K562 (cell line): ENCODE results near the gene DNAI1. TPM values are rescaled to one million over a fixed set of nuclear protein-coding genes. Genes with fewer than 3 reads are reported as not detected.

Source experiments
- ATAC-seq: fragments of 200-7000 bp; cut with Tn5 transposase; 3 replicates; pipeline ENCODE4 v1.9.1; 2020; ENCODE audit warnings: moderate library complexity
- BruUV-seq: library from RNA; stranded (reverse); fragments of 400-500 nt; replicated peaks from 2 replicates; lab custom pipeline; 2021; lab: Mats Ljungman, UMichigan
- CTCF ChIA-PET: fragments of 300-600 bp; formaldehyde crosslinking; extraction: SDS; loops from one replicate; lab custom pipeline; 2021; ENCODE audit warnings: low intra/inter-chr PET ratio; lab: Yijun Ruan, JAX
- POLR2A ChIA-PET: fragments of 300-600, 350-650 bp; sonication (Branson Sonifier 250); formaldehyde crosslinking; extraction: SDS; loops from one replicate; lab custom pipeline; 2021; ENCODE audit warnings: antibody characterized with exemption, inconsistent platforms; lab: Yijun Ruan, JAX
- DNase-seq, 4 experiments: peaks; one replicate each; pipeline versions ENCODE4 v3.0.0 to v3.0.0-alpha.2; 2011 to 2018; ENCODE audit warnings: low spot score in 3 of 4, mixed read lengths in 3 of 4; ENCODE audit errors: extremely low read depth in 1 of 4
- FAIRE-seq: peaks from 2 replicates; lab custom pipeline; 2011; peaks lifted over from hg19 to GRCh38; lab: Jason Lieb, UNC
- H2AFZ ChIP-seq: 2 replicates; pipeline ENCODE4 v1.6.0; 2011; ENCODE audit warnings: low read depth, low read length, control low read depth, inconsistent platforms
- H3K27ac ChIP-seq: fragments of 200-600 bp; 3 replicates; pipeline ENCODE4 v1.8.0; 2011; ENCODE audit warnings: low read depth, mild to moderate bottlenecking, control low read depth, inconsistent platforms, low read length, moderate library complexity, mixed read lengths; ENCODE audit errors: extremely low read depth
- H3K27me3 ChIP-seq, 2 experiments: fragments of 300-600 bp in 1 of 2; 2 replicates in 1 of 2; 3 replicates in 1 of 2; pipeline versions ENCODE4 v1.6.0 to v1.8.0; 2011; ENCODE audit warnings: inconsistent platforms in 2 of 2, low read length in 2 of 2, mild to moderate bottlenecking in 1 of 2, mixed read lengths in 1 of 2, moderate library complexity in 1 of 2; ENCODE audit not compliant: control insufficient read depth in 2 of 2, insufficient read depth in 2 of 2
- H3K36me3 ChIP-seq: fragments of 300-600 bp; 3 replicates; pipeline ENCODE4 v1.8.0; 2011; ENCODE audit warnings: mild to moderate bottlenecking, low read length, inconsistent platforms; ENCODE audit not compliant: control insufficient read depth, insufficient read depth
- H3K4me1 ChIP-seq, 2 experiments: fragments of 200-600 bp in 1 of 2; replicated peaks in 1 of 2; 2 replicates in 1 of 2; 3 replicates in 1 of 2; pipeline versions ENCODE4 v1.5.1 to v1.8.0; 2011; ENCODE audit warnings: inconsistent platforms in 2 of 2, low read length in 2 of 2, mild to moderate bottlenecking in 1 of 2, mixed read lengths in 1 of 2, moderate library complexity in 1 of 2; ENCODE audit not compliant: control insufficient read depth in 2 of 2, insufficient read depth in 2 of 2
- H3K4me2 ChIP-seq: 2 replicates; pipeline ENCODE4 v1.6.1; 2011; ENCODE audit warnings: low read length, control low read depth, inconsistent platforms, mixed read lengths; ENCODE audit not compliant: insufficient read depth
- H3K4me3 ChIP-seq: fragments of 200-600 bp; sonication (generic), shearing (Covaris generic); 2 replicates; pipeline ENCODE4 v1.5.1; 2016; ENCODE audit warnings: control low read depth, inconsistent platforms
- H3K79me2 ChIP-seq: fragments of 200-600 bp; 3 replicates; pipeline ENCODE4 v1.8.0; 2011; ENCODE audit warnings: low read length, inconsistent platforms; ENCODE audit not compliant: control insufficient read depth, insufficient read depth
- H3K9ac ChIP-seq, 2 experiments: 2 replicates each; pipeline versions ENCODE4 v1.6.0 to v1.6.1; 2011; ENCODE audit warnings: low read depth in 2 of 2, low read length in 2 of 2, control low read depth in 1 of 2, inconsistent platforms in 1 of 2, mild to moderate bottlenecking in 1 of 2, mixed read lengths in 1 of 2; ENCODE audit not compliant: insufficient read depth in 1 of 2
- H3K9me1 ChIP-seq: one replicate; pipeline ENCODE4 v1.6.0; 2011; ENCODE audit warnings: inconsistent platforms, mild to moderate bottlenecking, low read length, moderate library complexity; ENCODE audit not compliant: control insufficient read depth, insufficient read depth
- H3K9me3 ChIP-seq: replicated peaks from 2 replicates; pipeline ENCODE4 v1.5.1; 2011; ENCODE audit warnings: low read depth, low read length, inconsistent platforms; ENCODE audit not compliant: control insufficient read depth, insufficient read depth
- H4K20me1 ChIP-seq: replicated peaks from 2 replicates; pipeline ENCODE4 v1.6.1; 2011; ENCODE audit warnings: low read length, inconsistent platforms, mixed read lengths; ENCODE audit not compliant: control insufficient read depth, insufficient read depth
- CC2D1A ChIP-seq: fragments of 450-650 bp; IDR thresholded peaks from 2 replicates; pipeline ENCODE4 v1.6.1; 2017; ENCODE audit warnings: mild to moderate bottlenecking
- LEF1 ChIP-seq: fragments of 450-650 bp; IDR thresholded peaks from 2 replicates; pipeline ENCODE4 v1.6.1; 2016; ENCODE audit warnings: mild to moderate bottlenecking
- TCF7 ChIP-seq: sonication (generic); IDR thresholded peaks from 2 replicates; pipeline ENCODE4 v1.6.1; 2016; ENCODE audit warnings: antibody characterized with exemption, borderline replicate concordance
- ZNF23 ChIP-seq: fragments of 250-450 bp; sonication (Bioruptor Pico); IDR thresholded peaks from 2 replicates; pipeline ENCODE4 v1.4.0; 2020; ENCODE audit warnings: mild to moderate bottlenecking
- ZNF318 ChIP-seq, 2 experiments: fragments of 450-650 bp; IDR thresholded peaks; 2 replicates each; pipeline ENCODE4 v1.6.1; 2016; ENCODE audit warnings: mild to moderate bottlenecking in 2 of 2, borderline replicate concordance in 1 of 2, low read depth in 1 of 2, moderate library complexity in 1 of 2
- ZNF444 ChIP-seq: fragments of 250-450 bp; sonication (Bioruptor Pico); IDR thresholded peaks from 2 replicates; pipeline ENCODE4 v1.4.0; 2020; ENCODE audit warnings: mild to moderate bottlenecking, moderate library complexity
- ZNF592 ChIP-seq: fragments of 450-650 bp; IDR thresholded peaks from 2 replicates; pipeline ENCODE4 v1.6.1; 2017; ENCODE audit warnings: antibody characterized with exemption, mild to moderate bottlenecking
- in situ Hi-C: fragments of 300-500 bp; cut with MboI; formaldehyde crosslinking; loops from 4 replicates; pipeline ENCODE4 v1.15.0; 2018; ENCODE audit warnings: inconsistent platforms, mixed read lengths
- intact Hi-C: fragments of 100-400 bp; cut with micrococcal nuclease; formaldehyde crosslinking; loops from 2 replicates; pipeline ENCODE4 v1.14.2; 2022
- polyA plus RNA-seq, 8 experiments: library from polyadenylated mRNA; depleted of rRNA in 4 of 8; stranded (reverse) in 5 of 8; unstranded in 3 of 8; fragments of >200 nt; fragmentation: Nextera tagmentation in 2 of 8; fragmentation: Illumina TruSeq in 1 of 8; extraction: Ambion mirVana in 2 of 8; extraction: Trizol in 1 of 8; gene quantifications; 2 replicates each; pipeline versions ENCODE4 v1.2.1 to v1.2.3, GENCODE V29; 2011 to 2014; ENCODE audit warnings: inconsistent platforms in 1 of 8, missing spikeins in 1 of 8
- total RNA-seq, 7 experiments: library from RNA; depleted of rRNA in 6 of 7; stranded (reverse); fragments of >200 nt in 6 of 7; fragmentation: Illumina TruSeq in 2 of 7; extraction: Trizol in 2 of 7; gene quantifications; 2 replicates each; pipeline versions ENCODE4 v1.2.1 to v1.2.3, GENCODE V29; 2011 to 2021; ENCODE audit warnings: low replicate concordance in 1 of 7
- TF ChIP-seq, protein P1 (sequence below): fragments of 250-450 bp; sonication (Bioruptor Pico); IDR thresholded peaks from 2 replicates; pipeline ENCODE4 v1.4.0; 2020; ENCODE audit warnings: borderline replicate concordance

Gene DNAI1
- total and polyA plus RNA-seq, 9 of the 15 experiments (the other 6 are each of a cell fraction or from before 2014, with no cell fraction given) = 0.01 to 0.17 (median 0.04) TPM; not detected in 6

- no peak overlapping the region for H3K4me3 ChIP-seq
- no peak for FAIRE-seq
- POLR2A ChIA-PET = interaction anchor here (1.5 kb wide), 1 partner anchor 11 kb away, joined by 3 read pairs; no protein-coding TSS in a partner anchor
- TF ChIP-seq ZNF318 (IDR thresholded peaks at IDR 0.05; ENCODE audit: borderline replicate concordance in 1 of 2, low read depth in 1 of 2) (no peak), ZNF592 (no peak), LEF1 (no peak), ZNF23 (no peak), CC2D1A (no peak), ZNF444 (no peak), TCF7 (no peak)
- TF ChIP-seq, protein P1, sequence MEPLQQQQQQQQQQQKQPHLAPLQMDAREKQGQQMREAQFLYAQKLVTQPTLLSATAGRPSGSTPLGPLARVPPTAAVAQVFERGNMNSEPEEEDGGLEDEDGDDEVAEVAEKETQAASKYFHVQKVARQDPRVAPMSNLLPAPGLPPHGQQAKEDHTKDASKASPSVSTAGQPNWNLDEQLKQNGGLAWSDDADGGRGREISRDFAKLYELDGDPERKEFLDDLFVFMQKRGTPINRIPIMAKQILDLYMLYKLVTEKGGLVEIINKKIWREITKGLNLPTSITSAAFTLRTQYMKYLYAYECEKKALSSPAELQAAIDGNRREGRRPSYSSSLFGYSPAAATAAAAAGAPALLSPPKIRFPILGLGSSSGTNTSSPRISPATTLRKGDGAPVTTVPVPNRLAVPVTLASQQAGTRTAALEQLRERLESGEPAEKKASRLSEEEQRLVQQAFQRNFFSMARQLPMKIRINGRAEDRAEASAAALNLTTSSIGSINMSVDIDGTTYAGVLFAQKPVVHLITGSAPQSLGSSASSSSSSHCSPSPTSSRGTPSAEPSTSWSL = no peak
Measured at GRCh38 chr9:34446468-34446891, 12.1 kb upstream of the DNAI1 start.

More at GRCh38 chr9:34446468-34446891, 12.1 kb upstream of the DNAI1 start:
- Histone ChIP-seq H3K4me1 (peaks cover 5 to 7% of the 10 kb centered on the region in 2 experiments; a peak in 3 of 5 replicates), H3K9ac (no peak overlapping the region), H4K20me1 (peaks cover 2% of the 10 kb centered on the region; the same call in 1 of the 2 replicates), H3K27me3 (no peaks in the 10 kb centered on the region), H2AFZ (no peak overlapping the region), H3K9me1 (no peaks in the 10 kb centered on the region), H3K27ac (no peak overlapping the region), H3K79me2 (no peaks in the 10 kb centered on the region), H3K9me3 (no peaks in the 10 kb centered on the region), H3K4me2 (no peak overlapping the region), H3K36me3 (no peaks in the 10 kb centered on the region)
- ATAC-seq = no peak
- BruUV-seq = no TSS peak
- in situ Hi-C loops (loop anchor here (5.0 kb wide), 1 partner anchor 51 kb away; no protein-coding TSS in a partner anchor), intact Hi-C loops (no loop called here)
- CTCF ChIA-PET = no interaction called here
- no peak for DNase-seq
